Natural killer cell treated with Interleukin-12 subunit alpha and Interleukin-12 subunit beta and Interleukin-15 and Interleukin-18, amount 100 ng/mL, for 72 hours (primary cell): ENCODE data around the gene C2orf69. TPM values are rescaled to one million over a fixed set of nuclear protein-coding genes. Genes with fewer than 3 reads are reported as not detected.

Source experiments
- ATAC-seq, 2 donors: fragments of 150-1000 bp; cut with Tn5 transposase in 1 of 2; sonication (Bioruptor Pico), chemical (Tn5 transposase) in 1 of 2; 2 replicates each; pipeline ENCODE4 v1.10.0; 2021
- DNase-seq: peaks from one replicate; pipeline ENCODE4 v3.0.0; 2022; ENCODE audit warnings: low spot score
- H3K27ac Mint-ChIP-seq, 2 donors: 1 replicate in 1 of 2; 2 replicates in 1 of 2; pipeline ENCODE4 v1.8.0; 2022; ENCODE audit warnings: mixed read lengths in 2 of 2, mild to moderate bottlenecking in 1 of 2, moderate library complexity in 1 of 2
- H3K27me3 Mint-ChIP-seq, 2 donors: 1 replicate in 1 of 2; 2 replicates in 1 of 2; pipeline ENCODE4 v1.8.0; 2022; ENCODE audit warnings: mixed read lengths in 2 of 2
- H3K36me3 Mint-ChIP-seq: one replicate; pipeline ENCODE4 v1.8.0; 2022; ENCODE audit warnings: mixed read lengths
- H3K4me1 Mint-ChIP-seq, 2 donors: 1 replicate in 1 of 2; 2 replicates in 1 of 2; pipeline ENCODE4 v1.8.0; 2022; ENCODE audit warnings: low read depth in 2 of 2, mixed read lengths in 2 of 2, mild to moderate bottlenecking in 1 of 2
- H3K4me3 Mint-ChIP-seq: one replicate; pipeline ENCODE4 v1.8.0; 2022; ENCODE audit warnings: mixed read lengths
- H3K9me3 Mint-ChIP-seq: 2 replicates; pipeline ENCODE4 v1.8.0; 2022; ENCODE audit warnings: mixed read lengths
- total RNA-seq, 2 donors: library from RNA; stranded (reverse); gene quantifications; one replicate each; pipeline ENCODE4 v1.2.3, GENCODE V29; 2022

C2orf69 gene
- total RNA-seq, 2 donors from 2014 or later, result 13.5 to 22.1 TPM

DNA sequence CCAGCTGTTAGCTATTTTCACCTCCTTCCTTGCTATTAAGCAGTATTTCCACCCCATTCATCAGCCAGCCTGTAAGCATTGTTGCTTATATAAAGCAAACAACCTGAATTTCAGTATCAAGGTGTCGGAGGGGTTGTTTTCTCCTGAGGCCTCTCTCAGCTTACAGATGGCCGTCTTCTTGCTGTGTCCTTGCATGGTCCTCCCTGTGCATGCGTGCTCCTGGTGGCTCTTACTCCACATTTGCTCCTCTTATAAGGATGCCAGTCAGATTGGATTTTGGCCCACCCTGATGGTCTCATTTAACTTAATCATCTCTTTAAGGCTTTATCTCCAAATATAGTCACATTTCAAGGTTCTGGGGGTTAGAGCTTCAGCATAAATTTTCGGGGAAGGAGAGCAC lies 46.9 kb downstream of the C2orf69 start:
- H3K36me3 Mint-ChIP-seq, result peaks cover 13% of the 10 kb centered on the region
- H3K4me1 Mint-ChIP-seq, result peaks cover 34 to 47% of the 10 kb centered on the region in 2 donors
- H3K4me3 Mint-ChIP-seq, result peak overlapping the region; percentile 97
- no peaks in the 10 kb centered on the region for H3K9me3 Mint-ChIP-seq
- DNase-seq (no peak), ATAC-seq (no peak)
- H3K27ac Mint-ChIP-seq, result peak overlapping the region in 1 of 2 donors; percentile 21
- H3K27me3 Mint-ChIP-seq, result no peaks in the 10 kb centered on the region

DNA sequence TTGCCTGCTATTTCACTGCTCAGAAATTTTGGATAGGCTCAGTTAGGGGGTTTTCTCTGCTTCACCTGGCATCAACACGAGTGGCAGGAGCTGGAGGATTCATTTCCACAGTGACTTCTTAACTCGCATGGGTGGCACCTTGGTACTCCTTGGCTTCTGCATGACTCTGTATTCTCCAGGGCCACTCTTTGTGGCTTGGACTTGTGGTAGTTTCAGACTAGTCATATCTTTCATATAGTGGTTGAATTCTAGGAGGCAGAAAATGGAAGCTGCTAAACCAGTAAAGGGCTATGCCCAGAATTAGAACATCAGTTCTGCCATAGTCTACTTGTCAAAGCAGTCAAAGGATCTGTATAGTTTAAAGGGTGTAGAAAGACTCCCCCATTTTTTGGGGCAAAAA lies 51.1 kb downstream of the C2orf69 start:
- Mint-ChIP-seq H3K36me3 (peaks cover 26% of the 10 kb centered on the region), H3K27ac (peak overlapping the region in 1 of 2 donors; percentile 71), H3K4me1 (peaks cover 21 to 30% of the 10 kb centered on the region in 2 donors), H3K27me3 (no peaks in the 10 kb centered on the region), H3K4me3 (peak overlapping the region; percentile 70), H3K9me3 (no peaks in the 10 kb centered on the region)
- ATAC-seq (peak; percentile 67 to 94), DNase-seq (no peak)

DNA sequence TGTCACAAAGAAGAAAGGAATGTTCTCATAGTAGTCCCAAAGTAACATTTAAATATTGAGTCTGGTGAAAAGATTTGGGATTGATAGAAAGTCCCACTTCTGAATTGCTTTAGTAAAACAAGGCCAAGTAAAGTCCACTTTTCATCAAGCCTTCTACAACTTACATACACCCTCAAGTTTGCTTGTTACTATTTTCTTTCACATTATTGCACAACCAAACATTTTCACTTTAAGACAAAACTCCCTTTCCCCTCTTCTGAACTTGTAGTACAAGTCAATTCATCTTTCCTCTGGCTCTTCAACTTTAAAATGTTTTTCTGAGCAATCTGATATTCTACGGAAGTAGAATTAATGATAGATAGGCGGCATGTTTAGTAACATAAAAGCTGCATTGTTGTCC lies 55.3 kb downstream of the C2orf69 start:
- Mint-ChIP-seq H3K27me3 (no peaks in the 10 kb centered on the region), H3K4me3 (no peak overlapping the region), H3K4me1 (peaks cover 9 to 12% of the 10 kb centered on the region in 2 donors), H3K9me3 (no peaks in the 10 kb centered on the region), H3K27ac (no peak overlapping the region), H3K36me3 (peaks cover 26% of the 10 kb centered on the region)
- DNase-seq, result no peak
- no peak for ATAC-seq

DNA sequence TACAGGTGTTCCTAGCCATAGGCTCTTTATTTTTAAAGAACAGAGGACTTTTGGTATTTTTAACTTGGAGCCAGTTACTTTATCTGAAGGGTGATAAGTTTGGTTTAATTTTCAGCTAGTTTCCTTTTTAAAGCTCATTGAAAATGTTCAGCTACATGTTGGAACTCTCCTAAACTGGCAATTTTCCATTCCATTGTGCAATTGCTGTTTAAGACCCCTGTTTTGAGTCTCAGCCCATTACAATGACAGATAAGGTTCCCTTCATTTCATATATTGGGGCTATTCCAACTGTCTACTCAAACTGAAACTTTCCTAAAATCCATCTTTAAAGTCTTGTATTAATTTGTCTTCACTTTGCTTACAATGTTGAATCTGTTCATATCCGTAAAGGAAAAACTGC lies 55.9 kb downstream of the C2orf69 start:
- H3K4me3 Mint-ChIP-seq, result no peak overlapping the region
- no peaks in the 10 kb centered on the region for H3K9me3 Mint-ChIP-seq
- H3K36me3 Mint-ChIP-seq, result peaks cover 21% of the 10 kb centered on the region
- peaks cover 5 to 7% of the 10 kb centered on the region in 2 donors for H3K4me1 Mint-ChIP-seq
- ATAC-seq (no peak), DNase-seq (no peak)
- no peak overlapping the region for H3K27ac Mint-ChIP-seq
- no peaks in the 10 kb centered on the region for H3K27me3 Mint-ChIP-seq

DNA sequence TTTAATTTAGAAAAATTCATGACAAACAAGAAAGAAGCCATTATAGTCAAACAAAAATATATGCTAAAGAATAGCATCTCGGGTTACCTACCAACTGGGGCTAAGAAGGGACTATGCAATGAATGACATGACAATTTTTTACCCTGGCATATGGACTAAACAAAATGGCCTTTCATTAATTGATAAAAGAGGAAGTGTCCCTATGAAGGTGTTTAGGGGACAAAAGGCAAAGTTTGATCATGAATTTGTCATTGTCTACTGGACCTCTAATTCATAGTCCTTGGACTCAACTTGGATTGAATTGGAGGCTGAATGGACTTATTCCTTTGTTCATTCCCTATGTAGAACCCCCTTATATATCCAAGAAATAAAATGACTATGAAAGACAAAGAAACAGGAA lies 57.0 kb downstream of the C2orf69 start:
- peaks cover 13% of the 10 kb centered on the region for H3K36me3 Mint-ChIP-seq

DNA sequence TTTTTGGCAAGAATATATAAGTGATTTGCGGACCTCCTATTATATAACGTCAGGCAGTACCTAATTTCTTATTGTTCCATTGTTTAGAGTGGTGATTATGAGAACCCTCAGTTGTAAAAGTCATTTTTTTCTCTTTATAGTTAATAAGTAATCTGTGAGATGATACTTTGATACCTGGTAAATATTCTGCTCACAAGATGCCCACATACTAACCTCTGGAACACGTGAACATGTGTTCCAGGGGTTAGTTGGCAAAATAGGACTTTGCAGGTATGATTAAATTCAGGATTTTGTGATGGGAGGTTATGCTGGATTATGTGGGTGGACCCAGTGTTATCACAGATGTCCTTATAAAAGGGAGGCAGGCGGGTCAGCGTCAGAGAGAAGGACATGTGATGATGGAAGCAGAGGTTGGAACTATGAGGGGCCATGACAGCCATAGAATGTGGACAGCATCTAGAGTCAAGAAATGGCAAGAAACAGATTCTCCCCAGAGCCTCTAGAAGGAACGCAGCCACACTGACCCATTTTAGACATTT lies 61.1 kb downstream of the C2orf69 start:
- Mint-ChIP-seq H3K9me3 (no peaks in the 10 kb centered on the region), H3K4me1 (peaks cover under 1 to 3% of the 10 kb centered on the region in 2 donors), H3K27me3 (no peaks in the 10 kb centered on the region), H3K4me3 (no peak overlapping the region), H3K27ac (no peak overlapping the region), H3K36me3 (peaks cover 8% of the 10 kb centered on the region)
- no peak for DNase-seq
- no peak for ATAC-seq

More for the DNA sequence above, 57.0 kb downstream of the C2orf69 start:
- Mint-ChIP-seq H3K4me3 (no peak overlapping the region), H3K4me1 (no peaks in the 10 kb centered on the region), H3K27ac (peak overlapping the region in 1 of 2 donors; percentile 27), H3K9me3 (no peaks in the 10 kb centered on the region), H3K27me3 (no peaks in the 10 kb centered on the region)
- DNase-seq (no peak), ATAC-seq (no peak)

DNA sequence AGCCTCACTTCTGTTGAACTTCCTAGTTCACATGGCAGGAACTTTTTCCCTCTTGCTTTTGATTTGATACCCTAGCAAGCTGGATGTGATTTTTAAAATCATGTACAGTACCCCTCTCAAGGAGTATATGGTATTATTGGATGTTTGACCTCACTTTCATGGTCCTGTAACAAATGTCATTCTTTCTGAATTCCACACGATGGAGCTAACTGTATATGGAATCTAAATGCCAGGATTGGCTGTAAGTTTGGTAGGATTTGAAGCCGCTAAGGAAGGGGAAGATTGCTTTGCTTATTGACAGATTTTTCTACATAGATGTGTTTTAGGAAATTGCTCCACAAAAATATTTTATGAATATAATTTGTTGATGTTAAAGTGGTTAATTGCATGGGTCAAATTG lies 62.6 kb downstream of the C2orf69 start:
- H3K9me3 Mint-ChIP-seq, result no peaks in the 10 kb centered on the region
- DNase-seq (no peak), ATAC-seq (no peak)
- peaks cover 8% of the 10 kb centered on the region for H3K36me3 Mint-ChIP-seq
- no peaks in the 10 kb centered on the region for H3K27me3 Mint-ChIP-seq
- H3K4me3 Mint-ChIP-seq, result no peak overlapping the region
- H3K27ac Mint-ChIP-seq, result no peak overlapping the region
- peaks cover 15 to 17% of the 10 kb centered on the region in 2 donors for H3K4me1 Mint-ChIP-seq

DNA sequence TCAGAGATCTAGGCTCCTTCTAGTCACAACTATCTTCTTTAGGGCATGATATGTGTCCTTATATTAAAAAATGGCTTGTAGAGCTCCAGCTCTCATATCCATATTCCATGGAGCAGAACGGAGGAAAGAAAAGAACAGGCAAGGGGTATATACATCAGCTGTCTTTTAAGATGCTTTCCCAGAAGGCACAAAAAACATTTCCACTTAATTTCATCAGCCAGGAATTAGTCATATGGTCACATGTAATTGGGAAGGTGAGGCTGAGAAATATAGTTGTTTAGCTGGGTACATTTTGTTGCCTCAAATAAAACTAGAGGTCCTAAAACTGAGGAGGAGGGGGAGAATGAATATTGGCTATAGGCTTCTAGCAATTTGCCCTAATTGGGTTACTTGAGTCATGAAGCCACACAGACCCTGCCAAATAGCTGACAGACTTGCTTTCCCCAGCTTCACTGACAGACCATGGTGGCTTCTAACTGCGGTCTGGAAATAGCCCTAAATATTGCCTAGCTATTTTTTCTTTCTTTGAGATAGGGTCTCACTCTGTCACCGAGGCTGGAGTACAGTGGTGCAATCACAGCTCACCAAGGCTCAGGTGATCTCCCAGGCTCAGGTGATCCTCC lies 64.3 kb downstream of the C2orf69 start:
- Mint-ChIP-seq H3K9me3 (no peaks in the 10 kb centered on the region), H3K4me3 (no peak overlapping the region), H3K36me3 (peaks cover 8% of the 10 kb centered on the region), H3K27me3 (peaks cover 0 to 5% of the 10 kb centered on the region in 2 donors), H3K27ac (no peak overlapping the region), H3K4me1 (peaks cover 22 to 26% of the 10 kb centered on the region in 2 donors)
- no peak for ATAC-seq
- no peak for DNase-seq

Other genes with a start within 250 kb of the C2orf69 start
- 1 to 10 TPM in 1 of 2 donors, under 1 TPM in 1; 0.48 to 2.2 TPM for gene FTCDNL1, start 60.1 kb upstream of the C2orf69 start, total RNA-seq
- gene TYW5, start 44.2 kb downstream of the C2orf69 start, total RNA-seq, result 10 to 100 TPM; 10.7 to 13.9 TPM
- gene MAIP1, start 44.3 kb downstream of the C2orf69 start, total RNA-seq, result 10 to 100 TPM; 21.8 to 33.8 TPM